ENCODE data around the gene RTN4RL1. TPM values are rescaled to one million over a fixed set of nuclear protein-coding genes. Genes with fewer than 3 reads are reported as not detected.

RTN4RL1 gene
- total RNA-seq, 1 experiment from 2014 or later, result not detected

GRCh38 chr17:2047590-2047989, 22.5 kb upstream of the RTN4RL1 start:
- no peak for DNase-seq (ENCODE audit: low spot score)

GRCh38 chr17:2044263-2044894, 19.2 kb upstream of the RTN4RL1 start:
- DNase-seq (ENCODE audit: low spot score), result no peak

- no peak for DNase-seq (ENCODE audit: low spot score)
Observed at GRCh38 chr17:2043785-2044184, 18.7 kb upstream of the RTN4RL1 start.

GRCh38 chr17:2042933-2043332, 17.8 kb upstream of the RTN4RL1 start:
- no peak for DNase-seq (ENCODE audit: low spot score)

GRCh38 chr17:2042390-2042847, 17.3 kb upstream of the RTN4RL1 start:
- no peak for DNase-seq (ENCODE audit: low spot score)

GRCh38 chr17:2041561-2042389, 16.6 kb upstream of the RTN4RL1 start, which contains the start of gene OVCA2:
Gene OVCA2, plus strand, starts transcription at chr17:2042022. Its CDS starts 26 bp downstream, at chr17:2042048.
- DNase-seq (ENCODE audit: low spot score), result peak; percentile 92

- no peak for DNase-seq (ENCODE audit: low spot score)
Observed at GRCh38 chr17:2040942-2041560, 15.9 kb upstream of the RTN4RL1 start.

GRCh38 chr17:2040219-2040827, 15.2 kb upstream of the RTN4RL1 start:
- no peak for DNase-seq (ENCODE audit: low spot score)

- DNase-seq (ENCODE audit: low spot score), result no peak
Observed at GRCh38 chr17:2037155-2037554, 12.0 kb upstream of the RTN4RL1 start.

GRCh38 chr17:2035541-2036488, 10.7 kb upstream of the RTN4RL1 start:
- no peak for DNase-seq (ENCODE audit: low spot score)

GRCh38 chr17:2034806-2035540, 9.8 kb upstream of the RTN4RL1 start:
- DNase-seq (ENCODE audit: low spot score), result no peak

GRCh38 chr17:2034157-2034556, 9.0 kb upstream of the RTN4RL1 start:
- no peak for DNase-seq (ENCODE audit: low spot score)

- no peak for DNase-seq (ENCODE audit: low spot score)
Observed at GRCh38 chr17:2033153-2033552, 8.0 kb upstream of the RTN4RL1 start.

GRCh38 chr17:2030779-2031163, 5.6 kb upstream of the RTN4RL1 start:
- DNase-seq (ENCODE audit: low spot score), result no peak

GRCh38 chr17:2029911-2030778, 5.0 kb upstream of the RTN4RL1 start, which contains the start of gene DPH1:
Gene DPH1, plus strand, starts transcription at chr17:2030153. Its CDS starts 17 bp downstream, at chr17:2030170.
- DNase-seq (ENCODE audit: low spot score), result peak; percentile 83

GRCh38 chr17:2028737-2029136, 3.6 kb upstream of the RTN4RL1 start:
- DNase-seq (ENCODE audit: low spot score), result no peak

GRCh38 chr17:2028234-2028614, 3.1 kb upstream of the RTN4RL1 start:
- DNase-seq (ENCODE audit: low spot score), result no peak

- no peak for DNase-seq (ENCODE audit: low spot score)
Observed at GRCh38 chr17:2027528-2028233, 2.5 kb upstream of the RTN4RL1 start.
